PC-9 (cell line): ENCODE measurements around the gene TMIGD2. TPM values are rescaled to one million over a fixed set of nuclear protein-coding genes. Genes with fewer than 3 reads are reported as not detected.

Experiments
- BruUV-seq: library from RNA; stranded (reverse); fragments of 400-500 nt; replicated peaks from 2 replicates; lab custom pipeline; 2021; lab: Mats Ljungman, UMichigan
- CTCF ChIA-PET: fragments of 300-600 bp; sonication (Branson Sonifier 250); formaldehyde crosslinking; loops from one replicate; lab custom pipeline; 2022; ENCODE audit warnings: antibody characterized with exemption; lab: Charles Lee
- POLR2A ChIA-PET: fragments of 300-600 bp; sonication (Branson Sonifier 250); formaldehyde crosslinking; loops from one replicate; lab custom pipeline; 2022; ENCODE audit warnings: antibody characterized with exemption; ENCODE audit not compliant: unreplicated experiment; lab: Charles Lee
- DNase-seq, 2 experiments: peaks; one replicate each; pipeline versions ENCODE4 v3.0.0 to v3.0.0-alpha.2; 2015 to 2022; ENCODE audit warnings: mixed read lengths in 1 of 2
- H2AFZ ChIP-seq: fragments of 200-600 bp; sonication (generic); 2 replicates; pipeline ENCODE4 v1.8.1; 2017; ENCODE audit warnings: antibody characterized with exemption
- H3F3A ChIP-seq: fragments of 200-600 bp; sonication (generic); 2 replicates; pipeline ENCODE4 v1.8.1; 2017; ENCODE audit warnings: antibody characterized with exemption, mild to moderate bottlenecking, low read depth; ENCODE audit not compliant: insufficient read depth
- H3K27ac ChIP-seq: fragments of 200-600 bp; sonication (generic); 2 replicates; pipeline ENCODE4 v1.6.1; 2016; ENCODE audit warnings: mixed run types
- H3K27me3 ChIP-seq: fragments of 200-600 bp; sonication (generic); 2 replicates; pipeline ENCODE4 v1.6.1; 2016; ENCODE audit warnings: low read depth, mixed run types; ENCODE audit not compliant: insufficient read depth
- H3K36me3 ChIP-seq: fragments of 200-600 bp; sonication (generic); 2 replicates; pipeline ENCODE4 v1.6.1; 2016; ENCODE audit warnings: low read depth, mixed run types
- H3K4me1 ChIP-seq: fragments of 200-600 bp; sonication (generic); replicated peaks from 2 replicates; pipeline ENCODE4 v1.6.1; 2016; ENCODE audit warnings: mixed run types; ENCODE audit not compliant: insufficient read depth
- H3K4me2 ChIP-seq: fragments of 200-600 bp; sonication (generic); 2 replicates; pipeline ENCODE4 v1.6.1; 2017; ENCODE audit warnings: mixed run types
- H3K4me3 ChIP-seq: fragments of 200-600 bp; sonication (generic); 2 replicates; pipeline ENCODE4 v1.6.1; 2016; ENCODE audit warnings: mixed run types
- H3K79me2 ChIP-seq: fragments of 200-600 bp; sonication (generic); 2 replicates; pipeline ENCODE4 v1.6.1; 2017; ENCODE audit warnings: low read depth, mixed run types
- H3K9me2 ChIP-seq: fragments of 200-600 bp; sonication (generic); 2 replicates; pipeline ENCODE4 v1.8.1; 2017; ENCODE audit warnings: mild to moderate bottlenecking; ENCODE audit not compliant: insufficient read depth
- H3K9me3 ChIP-seq: fragments of 200-600 bp; sonication (generic); 2 replicates; pipeline ENCODE4 v1.8.1; 2016; ENCODE audit warnings: low read depth; ENCODE audit not compliant: insufficient read depth
- H4K20me1 ChIP-seq: fragments of 200-600 bp; sonication (generic); 2 replicates; pipeline ENCODE4 v1.8.1; 2017; ENCODE audit not compliant: insufficient read depth
- CTCF ChIP-seq: fragments of 200-600 bp; sonication (generic); conservative IDR thresholded peaks from 2 replicates; pipeline ENCODE4 v1.6.1; 2017; ENCODE audit warnings: mixed run types, antibody characterized with exemption, mild to moderate bottlenecking, moderate library complexity
- EZH2 ChIP-seq: fragments of 200-600 bp; sonication (generic); IDR thresholded peaks from 2 replicates; pipeline ENCODE4 v1.8.0; 2017; ENCODE audit warnings: antibody characterized with exemption, low read depth
- intact Hi-C: fragments of 100-400 bp; cut with micrococcal nuclease; formaldehyde crosslinking; loops from one replicate; pipeline ENCODE4 v1.10.0; 2022; ENCODE audit not compliant: unreplicated experiment
- total RNA-seq: library from RNA; stranded (reverse); gene quantifications from 2 replicates; pipeline ENCODE4 v1.2.3, GENCODE V29; 2021

TMIGD2 gene
- total RNA-seq, 1 experiment from 2014 or later = not detected

GRCh38 chr19:4295972-4296771, 6.0 kb downstream of the TMIGD2 start:
- H4K20me1 ChIP-seq = no peaks in the 10 kb centered on the region
- no peaks in the 10 kb centered on the region for H3K9me3 ChIP-seq
- CTCF ChIA-PET = no interaction called here
- no peak for TF ChIP-seq CTCF
- TF ChIP-seq EZH2 = no peak
- no peak overlapping the region for H3K27ac ChIP-seq
- no peaks in the 10 kb centered on the region for H3K27me3 ChIP-seq
- no peak overlapping the region for H3K4me2 ChIP-seq
- H3K9me2 ChIP-seq = no peaks in the 10 kb centered on the region
- H3K79me2 ChIP-seq = no peaks in the 10 kb centered on the region
- H3K4me1 ChIP-seq = no peaks in the 10 kb centered on the region
- no peak for DNase-seq
- no peak overlapping the region for H2AFZ ChIP-seq
- H3K36me3 ChIP-seq = no peaks in the 10 kb centered on the region
- no peaks in the 10 kb centered on the region for H3F3A ChIP-seq
- POLR2A ChIA-PET = no interaction called here
- intact Hi-C loops = no loop called here
- H3K4me3 ChIP-seq = no peak overlapping the region
- BruUV-seq = no TSS peak

GRCh38 chr19:4294389-4294788, 7.8 kb downstream of the TMIGD2 start:
- intact Hi-C loops = no loop called here
- H2AFZ ChIP-seq = no peak overlapping the region
- ChIA-PET POLR2A (no interaction called here), CTCF (no interaction called here)
- no peak overlapping the region for H3K4me2 ChIP-seq
- H3K36me3 ChIP-seq = no peaks in the 10 kb centered on the region
- no peaks in the 10 kb centered on the region for H3K27me3 ChIP-seq
- H3K79me2 ChIP-seq = no peaks in the 10 kb centered on the region
- no peak overlapping the region for H3K4me3 ChIP-seq
- H3K27ac ChIP-seq = no peak overlapping the region
- no peaks in the 10 kb centered on the region for H3K9me2 ChIP-seq
- BruUV-seq = no TSS peak
- no peaks in the 10 kb centered on the region for H4K20me1 ChIP-seq
- TF ChIP-seq CTCF (no peak), EZH2 (no peak)
- no peaks in the 10 kb centered on the region for H3K9me3 ChIP-seq
- no peaks in the 10 kb centered on the region for H3K4me1 ChIP-seq
- no peaks in the 10 kb centered on the region for H3F3A ChIP-seq
- no peak for DNase-seq

GRCh38 chr19:4292515-4292914, 9.7 kb downstream of the TMIGD2 start:
- intact Hi-C loops = no loop called here
- Histone ChIP-seq H2AFZ (no peak overlapping the region), H3K36me3 (no peaks in the 10 kb centered on the region), H3K9me3 (no peaks in the 10 kb centered on the region), H3F3A (no peaks in the 10 kb centered on the region), H3K27me3 (no peaks in the 10 kb centered on the region), H3K4me2 (no peak overlapping the region), H3K79me2 (no peaks in the 10 kb centered on the region), H4K20me1 (no peaks in the 10 kb centered on the region), H3K27ac (no peak overlapping the region), H3K4me3 (no peak overlapping the region), H3K9me2 (no peaks in the 10 kb centered on the region), H3K4me1 (no peaks in the 10 kb centered on the region)
- TF ChIP-seq EZH2 (no peak), CTCF (no peak)
- no peak for DNase-seq
- BruUV-seq = no TSS peak
- ChIA-PET POLR2A (no interaction called here), CTCF (no interaction called here)
